PC-9 (cell line): ENCODE data around the gene ACBD6.

ENCODE experiments used
- EZH2 ChIP-seq: fragments of 200-600 bp; sonication (generic); IDR thresholded peaks from 2 replicates; pipeline ENCODE4 v1.8.0; 2017; ENCODE audit warnings: antibody characterized with exemption, low read depth
- TF ChIP-seq, protein P1 (sequence below): fragments of 200-600 bp; sonication (generic); conservative IDR thresholded peaks from 2 replicates; pipeline ENCODE4 v1.6.1; 2017; ENCODE audit warnings: mixed run types, antibody characterized with exemption, mild to moderate bottlenecking, moderate library complexity

DNA sequence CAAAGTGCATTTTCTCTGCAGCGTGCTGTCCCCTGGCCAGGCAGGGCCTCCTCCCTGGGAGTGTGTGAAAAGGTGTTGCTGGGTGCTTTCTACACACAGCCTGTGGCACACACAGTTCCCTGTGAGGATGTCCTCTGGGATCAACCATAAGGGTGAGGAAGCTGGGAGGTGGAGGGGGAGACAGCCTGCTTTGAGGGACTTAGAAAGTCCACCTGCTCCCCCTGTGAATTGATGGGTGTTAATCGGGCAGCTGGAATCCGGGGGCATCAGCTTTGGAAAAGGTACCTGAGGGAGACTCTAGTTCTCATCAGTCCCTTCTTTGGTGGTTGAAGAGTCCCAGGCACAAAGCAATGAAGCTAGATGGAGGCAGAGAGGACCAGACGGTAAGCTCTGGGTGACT is 236.5 kb downstream of the ACBD6 start:
- TF ChIP-seq, protein P1, sequence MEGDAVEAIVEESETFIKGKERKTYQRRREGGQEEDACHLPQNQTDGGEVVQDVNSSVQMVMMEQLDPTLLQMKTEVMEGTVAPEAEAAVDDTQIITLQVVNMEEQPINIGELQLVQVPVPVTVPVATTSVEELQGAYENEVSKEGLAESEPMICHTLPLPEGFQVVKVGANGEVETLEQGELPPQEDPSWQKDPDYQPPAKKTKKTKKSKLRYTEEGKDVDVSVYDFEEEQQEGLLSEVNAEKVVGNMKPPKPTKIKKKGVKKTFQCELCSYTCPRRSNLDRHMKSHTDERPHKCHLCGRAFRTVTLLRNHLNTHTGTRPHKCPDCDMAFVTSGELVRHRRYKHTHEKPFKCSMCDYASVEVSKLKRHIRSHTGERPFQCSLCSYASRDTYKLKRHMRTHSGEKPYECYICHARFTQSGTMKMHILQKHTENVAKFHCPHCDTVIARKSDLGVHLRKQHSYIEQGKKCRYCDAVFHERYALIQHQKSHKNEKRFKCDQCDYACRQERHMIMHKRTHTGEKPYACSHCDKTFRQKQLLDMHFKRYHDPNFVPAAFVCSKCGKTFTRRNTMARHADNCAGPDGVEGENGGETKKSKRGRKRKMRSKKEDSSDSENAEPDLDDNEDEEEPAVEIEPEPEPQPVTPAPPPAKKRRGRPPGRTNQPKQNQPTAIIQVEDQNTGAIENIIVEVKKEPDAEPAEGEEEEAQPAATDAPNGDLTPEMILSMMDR = no peak
- no peak for TF ChIP-seq EZH2
